GM18526 (cell line): ENCODE results near the gene F3.

Experiments
- POLR2A ChIP-seq: IDR thresholded peaks from 3 replicates; pipeline ENCODE4 v1.6.1; 2011; ENCODE audit not compliant: insufficient read length; ENCODE audit errors: extremely low read depth

The F3 gene

GRCh38 chr1:94553323-94553730 lies 11.8 kb upstream of the F3 start:
- TF ChIP-seq POLR2A = no peak

- TF ChIP-seq POLR2A = no peak
These were observed 10.6 kb upstream of the F3 start for GRCh38 chr1:94552071-94552586.

GRCh38 chr1:94551449-94551848 lies 9.9 kb upstream of the F3 start:
- TF ChIP-seq POLR2A = no peak

GRCh38 chr1:94550800-94551241 lies 9.3 kb upstream of the F3 start:
- TF ChIP-seq POLR2A = no peak

- no peak for TF ChIP-seq POLR2A
These were observed 8.8 kb upstream of the F3 start for GRCh38 chr1:94550396-94550795.

GRCh38 chr1:94549706-94550105 lies 8.1 kb upstream of the F3 start:
- no peak for TF ChIP-seq POLR2A

- no peak for TF ChIP-seq POLR2A
These were observed 3.3 kb upstream of the F3 start for GRCh38 chr1:94544706-94545490.

GRCh38 chr1:94543893-94544635 lies 2.5 kb upstream of the F3 start:
- no peak for TF ChIP-seq POLR2A

- TF ChIP-seq POLR2A = no peak
These were observed 1.4 kb upstream of the F3 start for GRCh38 chr1:94543001-94543400.

- TF ChIP-seq POLR2A = no peak
These were observed 720 bp upstream of the F3 start for GRCh38 chr1:94542088-94542870.

GRCh38 chr1:94540440-94541245 lies 916 bp downstream of the F3 start:
- no peak for TF ChIP-seq POLR2A

GRCh38 chr1:94539496-94539895 lies 2.1 kb downstream of the F3 start:
- TF ChIP-seq POLR2A = no peak

GRCh38 chr1:94538243-94538827 lies 3.2 kb downstream of the F3 start:
- no peak for TF ChIP-seq POLR2A

GRCh38 chr1:94537254-94537653 lies 4.3 kb downstream of the F3 start:
- no peak for TF ChIP-seq POLR2A
